Heart left ventricle (tissue), 16 donors: ENCODE measurements around the gene PIGL. TPM values are rescaled to one million over a fixed set of nuclear protein-coding genes. Genes with fewer than 3 reads are reported as not detected.

Experiments used
- ATAC-seq, 4 donors: fragments of 200-7000 bp; cut with Tn5 transposase; one replicate each; pipeline ENCODE4 v1.9.1; 2020 to 2022; ENCODE audit warnings: moderate library complexity in 4 of 4, mild to moderate bottlenecking in 3 of 4, moderate number of reproducible peaks in 1 of 4
- DNase-seq, 5 donors: peaks; one replicate each; pipeline ENCODE4 v3.0.0-alpha.2; 2020
- H3K27ac ChIP-seq, 12 donors: fragments of 200-600 bp; sonication (generic) in 4 of 12; one replicate each; pipeline versions ENCODE4 v1.5.0 to v1.8.0; 2016 to 2022; ENCODE audit warnings: mild to moderate bottlenecking in 2 of 12
- H3K27me3 ChIP-seq, 9 donors: fragments of 200-600 bp; sonication (generic) in 2 of 9; one replicate each; pipeline versions ENCODE4 v1.5.1 to v1.8.0; 2016 to 2022; ENCODE audit warnings: mild to moderate bottlenecking in 3 of 9
- H3K36me3 ChIP-seq, 9 donors: fragments of 200-600 bp; sonication (generic) in 2 of 9; one replicate each; pipeline versions ENCODE4 v1.5.0 to v1.8.0; 2018 to 2022; ENCODE audit warnings: mild to moderate bottlenecking in 2 of 9
- H3K4me1 ChIP-seq, 12 donors: fragments of 200-600 bp; sonication (generic) in 4 of 12; one replicate each; pipeline versions ENCODE4 v1.5.0 to v1.8.0; 2016 to 2022; ENCODE audit warnings: mild to moderate bottlenecking in 3 of 12
- H3K4me3 ChIP-seq, 12 donors: fragments of 200-600 bp; sonication (generic) in 4 of 12; one replicate each; pipeline versions ENCODE4 v1.5.0 to v1.8.0; 2017 to 2022; ENCODE audit warnings: mild to moderate bottlenecking in 9 of 12, moderate library complexity in 4 of 12
- H3K9me3 ChIP-seq, 12 donors: fragments of 200-600 bp; sonication (generic) in 4 of 12; one replicate each; pipeline versions ENCODE4 v1.5.0 to v1.8.0; 2016 to 2022; ENCODE audit warnings: mild to moderate bottlenecking in 1 of 12
- CTCF ChIP-seq, 12 donors: fragments of 200-600 bp; sonication (generic) in 4 of 12; IDR thresholded peaks; one replicate each; pipeline versions ENCODE4 v1.5.0 to v1.8.0; 2018 to 2022; ENCODE audit warnings: antibody characterized with exemption in 12 of 12, mild to moderate bottlenecking in 5 of 12
- POLR2A ChIP-seq, 2 donors: fragments of 450-650 bp; IDR thresholded peaks; one replicate each; pipeline ENCODE4 v1.6.1; 2017; ENCODE audit warnings: antibody characterized with exemption in 2 of 2, mild to moderate bottlenecking in 2 of 2, moderate library complexity in 2 of 2
- WGBS, 4 donors: extraction: QIAGEN DNeasy Blood & Tissue Kit in 2 of 4; methylation state at CpG; one replicate each; pipeline versions ENCODE4 v1.1.5 to v1.1.7; 2013 to 2018; 5-methylcytosine and 5-hydroxymethylcytosine counted together
- intact Hi-C, 10 donors: fragments of 100-400 bp; cut with DNase I; formaldehyde crosslinking; loops; one replicate each; pipeline versions ENCODE4 v1.11.1 to v1.14.2; 2022
- polyA plus RNA-seq, 2 donors: library from polyadenylated mRNA; stranded (reverse); fragments of 200-250 nt; gene quantifications; one replicate each; pipeline ENCODE4 v1.2.3, GENCODE V29; 2013
- total RNA-seq, 9 donors: library from RNA; depleted of rRNA in 2 of 9; stranded (reverse); fragments of >200 nt in 2 of 9; fragmentation: NEBNext Ultra II Directional in 3 of 9; extraction: Animal tissue kit (Norgen Biotek cat#: 25700) in 3 of 9; gene quantifications; one replicate each; pipeline versions ENCODE4 v1.1.0 to v1.2.4, GENCODE V29; 2016 to 2023
- donor health status: ischemic (EF 13 %, LVEDD 7.1; RV severe dilation, severe dysfunction).
- donor health status: healthy with polysubstance abuse.
- donor health status: DM: no; HTN: yes; CAD: no.
- donor health status: DM: no; HTN: no; CAD: no.
- donor health status: ischemic (EF 25% LVEDD 6.9; RV normal size, moderate dysfunction).
- donor health status: ischemic (EF 25% LVEDD 5.7; RV mildly dilated, moderate dysfunction).
- donor health status: healthy.
- donor health status: DM: yes; HTN: yes; CAD: no.
- donor health status: ischemic (EF 35%, LVEDD 5.7; RV mildly dilated, moderate dysfunction).
- donor health status: nonischemic (EF 11% LVEDD 7.7; RV severe dilation, severe dysfunction).
- donor health status: DM: yes; HTN: yes; CAD: no.
- donor health status: PGD.
- donor health status: ischemic (EF 29% LVEDD 5.4; RV normal size, mild dysfunction).
- donor health status: nonischemic (EF 23%, LVEDD 6.1; RV moderate dilation, normal function).

The PIGL gene
- total and polyA plus RNA-seq, 11 donors: 4.5 to 20.2 (median 10.2) TPM

GRCh38 chr17:16300554-16300953 lies 83.5 kb downstream of the PIGL start:
- Histone ChIP-seq H3K9me3 (no peaks in the 10 kb centered on the region), H3K36me3 (peaks cover 0 to 30% (median 8%) of the 10 kb centered on the region in 9 donors), H3K4me1 (no peaks in the 10 kb centered on the region), H3K27me3 (no peaks in the 10 kb centered on the region), H3K27ac (no peak overlapping the region), H3K4me3 (no peak overlapping the region)
- DNase-seq: no peak
- WGBS, 4 donors: 97 to 98% (median 98%) methylated on average over 3 of the region's 3 CpGs
- intact Hi-C loops: no loop called here
- ATAC-seq: no peak
- TF ChIP-seq POLR2A (IDR thresholded peaks at IDR 0.05) (no peak), CTCF (IDR thresholded peaks at IDR 0.05) (no peak)

DNA sequence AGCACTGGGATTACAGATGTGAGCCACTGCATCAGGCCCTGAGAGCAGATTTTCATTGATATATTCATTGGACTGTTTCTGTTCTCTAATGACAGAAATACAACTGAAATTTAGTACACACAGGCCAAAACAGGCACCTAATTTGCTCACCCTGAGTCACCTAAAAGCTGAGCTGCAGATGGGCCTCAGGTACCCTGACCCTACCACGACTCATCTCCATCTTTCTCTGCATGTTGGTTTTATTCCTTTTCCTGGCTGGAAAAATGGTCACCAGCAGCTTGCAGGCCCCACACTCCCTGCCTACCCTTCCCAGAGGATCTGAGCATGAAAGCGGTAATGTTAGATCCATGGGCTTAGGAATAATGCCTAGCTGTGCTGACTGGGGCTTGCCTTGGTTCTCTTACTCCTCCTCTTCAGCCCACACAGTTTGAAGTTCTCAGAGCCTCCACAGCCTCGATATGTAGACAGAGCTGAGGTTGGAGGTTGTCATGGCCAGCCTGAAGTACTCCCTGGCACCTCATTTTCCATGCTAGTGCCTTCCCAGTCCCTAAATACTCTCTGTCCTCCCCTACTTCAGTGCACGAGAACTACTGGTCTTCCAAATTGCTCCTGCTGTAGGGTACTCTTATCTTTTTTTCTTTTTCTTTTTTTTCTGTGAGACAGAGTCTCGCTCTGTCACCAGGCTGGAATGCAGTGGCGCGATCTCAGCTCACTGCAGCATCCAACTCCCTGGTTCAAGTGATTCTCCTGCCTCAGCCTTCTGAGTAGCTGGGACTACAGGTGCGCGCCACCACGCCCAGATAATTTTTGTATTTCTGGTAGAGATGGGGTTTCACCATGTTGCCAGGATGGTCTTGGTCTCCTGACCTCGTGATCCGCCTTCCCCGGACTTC lies 85.2 kb downstream of the PIGL start:
- Histone ChIP-seq H3K4me3 (no peak overlapping the region), H3K27ac (no peak overlapping the region), H3K9me3 (no peaks in the 10 kb centered on the region), H3K27me3 (no peaks in the 10 kb centered on the region), H3K4me1 (no peaks in the 10 kb centered on the region), H3K36me3 (peaks cover 0 to 44% (median 8%) of the 10 kb centered on the region in 9 donors)
- intact Hi-C loops: no loop called here
- TF ChIP-seq POLR2A (IDR thresholded peaks at IDR 0.05): no peak
- TF ChIP-seq CTCF (IDR thresholded peaks at IDR 0.05): no peak
- ATAC-seq (no peak), DNase-seq (no peak)
- WGBS, 4 donors: 93 to 96% (median 96%) methylated on average over 13 of the region's 13 CpGs

- TF ChIP-seq POLR2A (IDR thresholded peaks at IDR 0.05): no peak
- no peak for TF ChIP-seq CTCF (IDR thresholded peaks at IDR 0.05)
- Histone ChIP-seq H3K36me3 (peaks cover 0 to 44% (median 8%) of the 10 kb centered on the region in 9 donors), H3K9me3 (no peaks in the 10 kb centered on the region), H3K4me1 (no peaks in the 10 kb centered on the region), H3K27ac (no peak overlapping the region), H3K4me3 (no peak overlapping the region), H3K27me3 (no peaks in the 10 kb centered on the region)
- 86 to 90% (median 88%) methylated on average over 4 of the region's 4 CpGs for WGBS, 4 donors
- intact Hi-C loops: no loop called here
- DNase-seq: no peak
- ATAC-seq: no peak
Observed at GRCh38 chr17:16302856-16303255, 85.8 kb downstream of the PIGL start.

DNA sequence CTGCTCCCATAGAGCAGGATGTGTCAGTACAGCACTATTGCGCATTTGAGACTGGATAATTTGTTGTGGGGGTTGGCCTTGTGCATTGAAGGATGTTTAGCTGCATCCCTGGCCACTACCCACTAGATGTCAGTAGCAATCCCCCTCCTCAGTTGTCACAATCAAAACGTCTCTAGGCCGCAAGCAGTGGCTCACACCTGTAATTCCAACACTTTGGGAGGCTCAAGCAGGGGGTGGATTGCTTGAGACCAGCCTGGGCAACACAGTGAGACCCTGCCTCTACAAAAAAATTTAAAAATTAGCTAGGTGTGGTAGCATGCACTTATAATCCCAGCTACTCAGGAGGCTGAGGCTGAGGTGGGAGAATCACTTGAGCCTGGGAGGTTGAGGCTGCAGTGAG lies 87.8 kb downstream of the PIGL start:
- intact Hi-C loops: no loop called here
- Histone ChIP-seq H3K36me3 (peaks cover 0 to 41% (median 8%) of the 10 kb centered on the region in 9 donors), H3K9me3 (no peaks in the 10 kb centered on the region), H3K4me3 (no peak overlapping the region), H3K4me1 (no peaks in the 10 kb centered on the region), H3K27ac (no peak overlapping the region), H3K27me3 (no peaks in the 10 kb centered on the region)
- no peak for DNase-seq
- WGBS, 4 donors: 75 to 82% (median 76%) methylated on average over 3 of the region's 3 CpGs
- no peak for ATAC-seq
- no peak for TF ChIP-seq POLR2A (IDR thresholded peaks at IDR 0.05)
- peak in 6 of 12 donors; percentile 7 to 35 (median 18) for TF ChIP-seq CTCF (IDR thresholded peaks at IDR 0.05)
